Heart left ventricle (tissue), 13 donors: ENCODE results near the gene KIF5A.

Source experiments
- POLR2A ChIP-seq, 2 donors: fragments of 450-650 bp; IDR thresholded peaks; one replicate each; pipeline ENCODE4 v1.6.1; 2017; ENCODE audit warnings: antibody characterized with exemption in 2 of 2, mild to moderate bottlenecking in 2 of 2, moderate library complexity in 2 of 2
- TF ChIP-seq, protein P1 (sequence below), 12 donors: fragments of 200-600 bp; sonication (generic) in 4 of 12; IDR thresholded peaks; one replicate each; pipeline versions ENCODE4 v1.5.0 to v1.8.0; 2018 to 2022; ENCODE audit warnings: antibody characterized with exemption in 12 of 12, mild to moderate bottlenecking in 5 of 12
- donor health status: ischemic (EF 13 %, LVEDD 7.1; RV severe dilation, severe dysfunction).
- donor health status: DM: no; HTN: yes; CAD: no.
- donor health status: DM: no; HTN: no; CAD: no.
- donor health status: ischemic (EF 25% LVEDD 6.9; RV normal size, moderate dysfunction).
- donor health status: ischemic (EF 25% LVEDD 5.7; RV mildly dilated, moderate dysfunction).
- donor health status: ischemic (EF 35%, LVEDD 5.7; RV mildly dilated, moderate dysfunction).
- donor health status: nonischemic (EF 11% LVEDD 7.7; RV severe dilation, severe dysfunction).
- donor health status: DM: yes; HTN: yes; CAD: no.
- donor health status: PGD.
- donor health status: ischemic (EF 29% LVEDD 5.4; RV normal size, mild dysfunction).
- donor health status: nonischemic (EF 23%, LVEDD 6.1; RV moderate dilation, normal function).

DNA sequence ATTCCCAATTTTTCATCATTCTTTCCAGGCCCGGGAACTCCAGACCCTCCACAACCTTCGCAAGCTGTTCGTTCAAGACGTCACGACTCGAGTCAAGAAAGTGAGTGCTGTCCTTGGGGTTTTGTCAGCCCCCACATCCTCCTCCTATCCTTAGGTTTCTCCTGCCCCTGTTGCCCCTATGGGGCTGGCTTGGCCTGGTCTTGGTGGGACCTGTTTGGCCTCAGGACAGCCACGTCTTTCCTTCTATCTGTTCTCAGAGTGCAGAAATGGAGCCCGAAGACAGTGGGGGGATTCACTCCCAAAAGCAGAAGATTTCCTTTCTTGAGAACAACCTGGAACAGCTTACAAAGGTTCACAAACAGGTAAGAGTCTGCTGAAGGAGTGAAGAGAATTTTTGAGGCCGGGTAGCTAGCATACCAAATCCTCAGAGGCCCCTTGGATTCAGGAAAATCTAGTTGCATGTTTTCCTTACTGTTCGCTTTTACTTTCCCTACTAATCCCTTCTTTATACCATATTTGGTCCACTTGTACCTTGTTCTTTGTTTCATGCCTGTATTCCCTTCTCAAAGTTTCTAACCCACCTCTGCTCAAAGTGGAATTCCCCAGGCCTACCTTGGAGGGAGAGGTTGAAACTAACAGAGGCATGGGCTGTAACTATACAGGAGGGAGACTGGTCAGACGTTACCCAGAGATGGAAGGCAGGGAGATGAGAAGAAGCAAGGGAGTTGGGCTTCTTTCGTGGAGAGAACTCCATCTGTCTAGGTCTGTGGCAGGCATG is 28.3 kb downstream of the KIF5A start:
- TF ChIP-seq, protein P1, sequence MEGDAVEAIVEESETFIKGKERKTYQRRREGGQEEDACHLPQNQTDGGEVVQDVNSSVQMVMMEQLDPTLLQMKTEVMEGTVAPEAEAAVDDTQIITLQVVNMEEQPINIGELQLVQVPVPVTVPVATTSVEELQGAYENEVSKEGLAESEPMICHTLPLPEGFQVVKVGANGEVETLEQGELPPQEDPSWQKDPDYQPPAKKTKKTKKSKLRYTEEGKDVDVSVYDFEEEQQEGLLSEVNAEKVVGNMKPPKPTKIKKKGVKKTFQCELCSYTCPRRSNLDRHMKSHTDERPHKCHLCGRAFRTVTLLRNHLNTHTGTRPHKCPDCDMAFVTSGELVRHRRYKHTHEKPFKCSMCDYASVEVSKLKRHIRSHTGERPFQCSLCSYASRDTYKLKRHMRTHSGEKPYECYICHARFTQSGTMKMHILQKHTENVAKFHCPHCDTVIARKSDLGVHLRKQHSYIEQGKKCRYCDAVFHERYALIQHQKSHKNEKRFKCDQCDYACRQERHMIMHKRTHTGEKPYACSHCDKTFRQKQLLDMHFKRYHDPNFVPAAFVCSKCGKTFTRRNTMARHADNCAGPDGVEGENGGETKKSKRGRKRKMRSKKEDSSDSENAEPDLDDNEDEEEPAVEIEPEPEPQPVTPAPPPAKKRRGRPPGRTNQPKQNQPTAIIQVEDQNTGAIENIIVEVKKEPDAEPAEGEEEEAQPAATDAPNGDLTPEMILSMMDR (IDR thresholded peaks at IDR 0.05) = no peak
- TF ChIP-seq POLR2A (IDR thresholded peaks at IDR 0.05) = no peak
